NCI-H748 (cell line): Measurements from ENCODE around the gene MRNIP.

Source experiments
- DNase-seq: peaks from one replicate; lab custom pipeline; 2025; ENCODE audit not compliant: unreplicated experiment; lab: John Stamatoyannopoulos, UW

Gene MRNIP

GRCh38 chr5:179858586-179859427 is at the start of gene MRNIP:
Gene MRNIP, minus strand, starts transcription at chr5:179858817. Its CDS starts 21 bp downstream, at chr5:179858796.
- DNase-seq = peak; percentile 97

- DNase-seq = peak; percentile 72
These were observed 49.1 kb upstream of the MRNIP start, which contains the start of gene TBC1D9B for GRCh38 chr5:179907556-179908324. Gene TBC1D9B, minus strand, starts transcription at chr5:179907897. Its CDS starts 76 bp downstream, at chr5:179907821.

- DNase-seq = peak; percentile 41
These were observed 48.4 kb upstream of the MRNIP start for GRCh38 chr5:179906795-179907555.

- DNase-seq = no peak
These were observed 47.7 kb upstream of the MRNIP start for GRCh38 chr5:179906294-179906794.

GRCh38 chr5:179905161-179905560 is 46.5 kb upstream of the MRNIP start:
- no peak for DNase-seq

GRCh38 chr5:179904463-179905160 is 46.0 kb upstream of the MRNIP start:
- no peak for DNase-seq

- no peak for DNase-seq
These were observed 44.1 kb upstream of the MRNIP start for GRCh38 chr5:179902763-179903158.

GRCh38 chr5:179901915-179902762 is 43.5 kb upstream of the MRNIP start:
- DNase-seq = no peak

- DNase-seq = no peak
These were observed 42.8 kb upstream of the MRNIP start for GRCh38 chr5:179901462-179901861.

- DNase-seq = no peak
These were observed 42.1 kb upstream of the MRNIP start for GRCh38 chr5:179900711-179901110.

- DNase-seq = no peak
These were observed 41.6 kb upstream of the MRNIP start for GRCh38 chr5:179900206-179900605.

- DNase-seq = no peak
These were observed 37.2 kb upstream of the MRNIP start for GRCh38 chr5:179895861-179896260.

- no peak for DNase-seq
These were observed 35.6 kb upstream of the MRNIP start for GRCh38 chr5:179893958-179894895.

- DNase-seq = no peak
These were observed 34.7 kb upstream of the MRNIP start for GRCh38 chr5:179893076-179893957.

GRCh38 chr5:179892255-179892654 is 33.6 kb upstream of the MRNIP start:
- no peak for DNase-seq

- DNase-seq = no peak
These were observed 32.4 kb upstream of the MRNIP start for GRCh38 chr5:179890751-179891682.
